Peyer's patch (tissue), 4 donors: ENCODE data around the gene HBEGF.

Experiments used
- CTCF ChIP-seq, 6 experiments: fragments of 450-650 bp in 4 of 6; fragments of 200-600 bp in 2 of 6; sonication (generic) in 1 of 6; IDR thresholded peaks; one replicate each; pipeline ENCODE4 v1.5.1; 2017 to 2019; ENCODE audit warnings: antibody characterized with exemption in 6 of 6, mild to moderate bottlenecking in 3 of 6, moderate library complexity in 1 of 6
- POLR2A ChIP-seq, 2 donors: fragments of 450-650 bp; IDR thresholded peaks; one replicate each; pipeline ENCODE4 v1.5.1; 2017; ENCODE audit warnings: antibody characterized with exemption in 2 of 2, mild to moderate bottlenecking in 2 of 2, moderate library complexity in 2 of 2

- TF ChIP-seq CTCF (IDR thresholded peaks at IDR 0.05) (no peak), POLR2A (IDR thresholded peaks at IDR 0.05) (no peak)
Measured at GRCh38 chr5:140371356-140372151, 25.2 kb upstream of the HBEGF start.
